ENCODE results near the gene CASP3. TPM values are rescaled to one million over a fixed set of nuclear protein-coding genes. Genes with fewer than 3 reads are reported as not detected.

CASP3 gene
- total RNA-seq, 2 donors from 2014 or later: 45.4 to 57.9 TPM

DNA sequence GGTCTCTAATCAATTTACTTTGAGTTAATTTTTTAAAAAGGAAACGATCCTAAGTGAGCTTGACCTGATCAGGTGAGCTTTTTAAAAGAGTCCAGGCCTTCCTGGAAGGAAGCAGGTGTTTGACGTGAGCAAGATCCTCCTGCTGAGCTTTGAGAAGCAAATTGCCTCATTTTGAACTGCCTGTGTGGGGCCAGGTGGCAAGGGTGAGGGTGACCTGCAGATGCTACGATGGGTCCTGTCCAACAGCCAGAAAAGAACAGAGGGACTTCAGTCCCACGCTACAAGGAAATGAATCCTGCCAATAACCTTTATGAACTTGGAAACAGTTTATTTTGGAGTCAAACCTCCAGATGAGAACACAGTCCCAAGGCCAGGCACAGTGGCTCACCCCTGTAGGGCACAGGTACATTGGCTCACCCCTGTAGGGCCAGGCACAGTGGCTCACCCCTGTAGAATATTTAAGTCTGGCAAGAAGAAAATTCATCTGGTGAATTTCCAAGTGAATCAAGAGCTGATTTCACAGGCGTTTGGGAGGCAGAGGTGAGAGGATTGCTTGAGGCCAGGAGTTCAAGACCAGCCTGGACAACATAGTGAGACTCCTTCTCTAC is 58.1 kb downstream of the CASP3 start:
- no peak for DNase-seq
- Histone ChIP-seq H3K4me3 (no peak overlapping the region), H3K9me3 (no peaks in the 10 kb centered on the region), H3K9ac (ENCODE audit: low read depth in 2 of 2, low read length in 2 of 2) (no peak overlapping the region), H3K4me1 (no peaks in the 10 kb centered on the region), H3K36me3 (no peaks in the 10 kb centered on the region), H3K27me3 (no peaks in the 10 kb centered on the region), H3K27ac (no peak overlapping the region)
- intact Hi-C loops (cut with DNase I): no loop called here
- TF ChIP-seq, protein P1, sequence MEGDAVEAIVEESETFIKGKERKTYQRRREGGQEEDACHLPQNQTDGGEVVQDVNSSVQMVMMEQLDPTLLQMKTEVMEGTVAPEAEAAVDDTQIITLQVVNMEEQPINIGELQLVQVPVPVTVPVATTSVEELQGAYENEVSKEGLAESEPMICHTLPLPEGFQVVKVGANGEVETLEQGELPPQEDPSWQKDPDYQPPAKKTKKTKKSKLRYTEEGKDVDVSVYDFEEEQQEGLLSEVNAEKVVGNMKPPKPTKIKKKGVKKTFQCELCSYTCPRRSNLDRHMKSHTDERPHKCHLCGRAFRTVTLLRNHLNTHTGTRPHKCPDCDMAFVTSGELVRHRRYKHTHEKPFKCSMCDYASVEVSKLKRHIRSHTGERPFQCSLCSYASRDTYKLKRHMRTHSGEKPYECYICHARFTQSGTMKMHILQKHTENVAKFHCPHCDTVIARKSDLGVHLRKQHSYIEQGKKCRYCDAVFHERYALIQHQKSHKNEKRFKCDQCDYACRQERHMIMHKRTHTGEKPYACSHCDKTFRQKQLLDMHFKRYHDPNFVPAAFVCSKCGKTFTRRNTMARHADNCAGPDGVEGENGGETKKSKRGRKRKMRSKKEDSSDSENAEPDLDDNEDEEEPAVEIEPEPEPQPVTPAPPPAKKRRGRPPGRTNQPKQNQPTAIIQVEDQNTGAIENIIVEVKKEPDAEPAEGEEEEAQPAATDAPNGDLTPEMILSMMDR (IDR thresholded peaks at IDR 0.05): no peak

DNA sequence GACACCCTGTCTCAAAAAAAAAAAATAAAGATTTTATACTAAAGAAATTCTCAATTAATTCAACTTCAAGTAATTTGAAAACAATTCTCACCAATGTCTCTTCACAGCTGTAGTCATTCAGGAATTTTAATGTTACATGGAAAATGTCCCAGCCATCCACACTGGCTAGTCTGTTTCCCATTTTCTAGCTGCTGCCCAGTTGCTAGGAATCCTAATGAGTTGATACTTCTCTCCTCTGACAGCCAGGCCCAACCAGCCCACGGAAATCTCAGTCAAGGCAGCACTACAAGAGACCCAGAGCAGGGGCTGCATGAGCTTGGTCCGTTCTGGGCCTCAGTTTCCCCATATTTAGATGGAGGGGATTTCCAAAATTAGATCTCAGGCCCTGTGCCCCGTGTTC is 59.1 kb downstream of the CASP3 start:
- H3K9ac ChIP-seq (ENCODE audit: low read depth in 2 of 2, low read length in 2 of 2): no peak overlapping the region
- no peak overlapping the region for H3K4me3 ChIP-seq
- no peaks in the 10 kb centered on the region for H3K4me1 ChIP-seq
- H3K27ac ChIP-seq: no peak overlapping the region
- TF ChIP-seq, protein P1 (IDR thresholded peaks at IDR 0.05): no peak
- DNase-seq: no peak
- intact Hi-C loops (cut with DNase I): no loop called here
- H3K27me3 ChIP-seq: no peaks in the 10 kb centered on the region
- no peaks in the 10 kb centered on the region for H3K36me3 ChIP-seq
- H3K9me3 ChIP-seq: no peaks in the 10 kb centered on the region

DNA sequence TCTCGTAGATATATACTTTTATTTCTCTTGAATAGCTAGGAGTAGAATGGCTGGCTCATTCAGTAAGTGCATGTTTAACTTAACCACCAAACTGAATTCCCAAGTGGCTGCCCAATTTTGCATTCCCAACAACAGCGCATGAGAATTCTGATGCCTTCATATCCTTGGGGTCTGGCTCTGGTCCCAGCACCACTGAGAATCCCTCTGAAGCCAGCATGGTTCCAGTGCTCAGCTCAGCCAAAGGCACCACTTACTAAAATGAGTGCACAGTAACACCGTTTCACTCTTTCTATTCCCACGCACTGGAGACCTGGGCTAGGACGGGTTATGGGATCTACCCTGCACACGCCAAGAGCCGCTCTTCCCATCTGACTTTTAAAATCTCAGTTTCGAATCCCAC is 60.4 kb downstream of the CASP3 start:
- no peak for DNase-seq
- Histone ChIP-seq H3K27me3 (no peaks in the 10 kb centered on the region), H3K9ac (ENCODE audit: low read depth in 2 of 2, low read length in 2 of 2) (no peak overlapping the region), H3K36me3 (no peaks in the 10 kb centered on the region), H3K4me1 (no peaks in the 10 kb centered on the region), H3K27ac (no peak overlapping the region), H3K4me3 (no peak overlapping the region), H3K9me3 (no peaks in the 10 kb centered on the region)
- TF ChIP-seq, protein P1 (IDR thresholded peaks at IDR 0.05): no peak
- intact Hi-C loops (cut with DNase I): no loop called here

DNA sequence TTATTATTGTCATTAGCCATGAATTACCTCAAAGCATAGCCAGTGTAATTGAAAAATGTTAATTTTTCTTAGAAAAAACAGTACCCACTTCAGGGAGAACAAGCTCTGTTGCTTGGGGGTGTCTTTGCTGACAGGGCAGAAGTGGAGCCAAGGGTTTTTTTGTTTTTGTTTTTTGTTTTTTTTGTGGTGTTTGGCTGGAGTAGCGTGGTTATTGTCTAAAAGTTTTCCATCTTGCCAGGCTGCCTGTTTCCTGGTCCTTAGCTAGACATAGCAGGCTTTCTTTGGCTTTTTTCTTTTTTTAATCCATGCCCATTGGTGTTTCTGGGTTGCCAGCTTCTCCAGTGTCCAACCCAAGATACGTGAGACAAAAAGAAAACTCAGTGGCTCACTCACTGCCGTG is 61.5 kb downstream of the CASP3 start:
- Histone ChIP-seq H3K27me3 (no peaks in the 10 kb centered on the region), H3K27ac (no peak overlapping the region), H3K36me3 (no peaks in the 10 kb centered on the region), H3K9me3 (no peaks in the 10 kb centered on the region), H3K9ac (ENCODE audit: low read depth in 2 of 2, low read length in 2 of 2) (no peak overlapping the region), H3K4me1 (no peaks in the 10 kb centered on the region), H3K4me3 (no peak overlapping the region)
- no peak for DNase-seq
- TF ChIP-seq, protein P1 (IDR thresholded peaks at IDR 0.05): no peak
- intact Hi-C loops (cut with DNase I): no loop called here

DNA sequence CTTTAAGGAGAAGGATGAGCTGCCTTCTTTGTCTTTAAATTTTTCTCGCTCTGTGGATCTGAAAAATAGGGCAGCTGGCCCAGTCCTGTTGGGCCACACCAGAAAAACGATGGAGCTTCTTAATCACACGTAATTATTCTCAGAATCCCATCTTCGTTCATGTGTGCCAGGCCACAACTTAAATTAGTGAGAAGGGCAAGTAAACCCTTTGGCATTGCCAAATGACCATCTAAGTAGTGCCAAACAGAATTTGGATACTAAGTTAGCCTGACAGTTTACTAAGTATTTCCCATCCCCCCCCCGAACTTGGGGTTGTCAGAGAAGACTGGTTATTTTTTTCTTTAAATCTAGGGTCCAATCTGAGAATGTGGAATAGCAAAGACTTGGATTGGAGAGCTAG is 62.0 kb downstream of the CASP3 start:
- H3K36me3 ChIP-seq: no peaks in the 10 kb centered on the region
- no peak for DNase-seq
- TF ChIP-seq, protein P1 (IDR thresholded peaks at IDR 0.05): no peak
- H3K4me1 ChIP-seq: no peaks in the 10 kb centered on the region
- no peaks in the 10 kb centered on the region for H3K27me3 ChIP-seq
- no peaks in the 10 kb centered on the region for H3K9me3 ChIP-seq
- no peak overlapping the region for H3K9ac ChIP-seq (ENCODE audit: low read depth in 2 of 2, low read length in 2 of 2)
- intact Hi-C loops (cut with DNase I): no loop called here
- H3K4me3 ChIP-seq: no peak overlapping the region
- no peak overlapping the region for H3K27ac ChIP-seq
